Epithelial cell of esophagus (primary cell): Measurements from ENCODE around the gene MC2R.

ENCODE experiments used
- DNase-seq: peaks from one replicate; pipeline ENCODE4 v3.0.0; 2010; ENCODE audit warnings: low read depth
- H3K4me3 ChIP-seq: 2 replicates; pipeline ENCODE4 v1.5.1; 2011; ENCODE audit warnings: mild to moderate bottlenecking, low read length, control low read depth
- TF ChIP-seq, protein P1 (sequence below): IDR thresholded peaks from 2 replicates; pipeline ENCODE4 v1.5.1; 2011; ENCODE audit warnings: low read depth, mild to moderate bottlenecking, low read length, control low read depth, inconsistent platforms; ENCODE audit not compliant: insufficient read depth; ENCODE audit errors: missing control alignments

MC2R gene

GRCh38 chr18:13930964-13931363 is 15.6 kb upstream of the MC2R start:
- TF ChIP-seq, protein P1, sequence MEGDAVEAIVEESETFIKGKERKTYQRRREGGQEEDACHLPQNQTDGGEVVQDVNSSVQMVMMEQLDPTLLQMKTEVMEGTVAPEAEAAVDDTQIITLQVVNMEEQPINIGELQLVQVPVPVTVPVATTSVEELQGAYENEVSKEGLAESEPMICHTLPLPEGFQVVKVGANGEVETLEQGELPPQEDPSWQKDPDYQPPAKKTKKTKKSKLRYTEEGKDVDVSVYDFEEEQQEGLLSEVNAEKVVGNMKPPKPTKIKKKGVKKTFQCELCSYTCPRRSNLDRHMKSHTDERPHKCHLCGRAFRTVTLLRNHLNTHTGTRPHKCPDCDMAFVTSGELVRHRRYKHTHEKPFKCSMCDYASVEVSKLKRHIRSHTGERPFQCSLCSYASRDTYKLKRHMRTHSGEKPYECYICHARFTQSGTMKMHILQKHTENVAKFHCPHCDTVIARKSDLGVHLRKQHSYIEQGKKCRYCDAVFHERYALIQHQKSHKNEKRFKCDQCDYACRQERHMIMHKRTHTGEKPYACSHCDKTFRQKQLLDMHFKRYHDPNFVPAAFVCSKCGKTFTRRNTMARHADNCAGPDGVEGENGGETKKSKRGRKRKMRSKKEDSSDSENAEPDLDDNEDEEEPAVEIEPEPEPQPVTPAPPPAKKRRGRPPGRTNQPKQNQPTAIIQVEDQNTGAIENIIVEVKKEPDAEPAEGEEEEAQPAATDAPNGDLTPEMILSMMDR, result no peak
- H3K4me3 ChIP-seq, result no peak overlapping the region

DNA sequence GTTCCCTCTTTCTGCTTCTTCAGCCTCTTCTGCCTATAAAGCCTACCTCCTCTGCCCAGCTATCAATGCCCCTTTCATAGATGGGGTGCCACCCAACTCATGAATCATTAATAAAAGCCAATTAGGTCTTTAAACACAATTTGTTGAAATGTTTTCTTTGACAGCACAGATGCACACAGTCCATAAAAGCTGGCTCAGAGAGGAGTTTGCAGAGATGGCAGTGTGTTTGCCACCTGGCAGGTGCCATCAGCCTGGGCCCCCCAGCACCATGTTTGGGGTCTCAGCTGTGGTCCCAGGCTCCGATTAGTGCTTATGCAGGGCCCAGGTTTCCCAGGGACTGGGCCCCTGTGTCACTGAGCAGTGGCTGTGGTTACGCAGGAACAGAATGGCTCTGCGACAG is 7.9 kb upstream of the MC2R start:
- DNase-seq, result no peak
- TF ChIP-seq, protein P1, result no peak
- no peak overlapping the region for H3K4me3 ChIP-seq

More at GRCh38 chr18:13930964-13931363, 15.6 kb upstream of the MC2R start:
- no peak for DNase-seq

DNA sequence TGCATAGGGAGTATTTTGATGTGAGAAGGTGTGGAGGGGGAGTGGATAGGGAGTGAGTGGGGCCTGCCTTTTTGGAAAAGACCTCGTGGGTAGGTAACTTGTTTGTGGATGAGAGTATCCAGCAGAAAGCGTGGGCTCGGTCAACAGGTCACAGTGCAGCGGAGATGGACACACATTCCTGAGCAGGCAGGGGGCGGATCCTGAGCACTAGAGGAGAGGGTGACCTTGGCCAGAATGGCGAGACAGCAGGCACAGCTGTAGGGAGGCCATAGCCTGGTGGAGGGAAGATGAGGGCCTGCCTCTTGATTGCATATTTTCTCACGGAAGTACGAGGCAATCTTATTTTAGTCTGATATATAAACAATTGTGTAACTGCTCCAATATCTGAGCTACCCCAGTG is 3.6 kb upstream of the MC2R start:
- TF ChIP-seq, protein P1, result no peak
- no peak for DNase-seq
- no peak overlapping the region for H3K4me3 ChIP-seq

DNA sequence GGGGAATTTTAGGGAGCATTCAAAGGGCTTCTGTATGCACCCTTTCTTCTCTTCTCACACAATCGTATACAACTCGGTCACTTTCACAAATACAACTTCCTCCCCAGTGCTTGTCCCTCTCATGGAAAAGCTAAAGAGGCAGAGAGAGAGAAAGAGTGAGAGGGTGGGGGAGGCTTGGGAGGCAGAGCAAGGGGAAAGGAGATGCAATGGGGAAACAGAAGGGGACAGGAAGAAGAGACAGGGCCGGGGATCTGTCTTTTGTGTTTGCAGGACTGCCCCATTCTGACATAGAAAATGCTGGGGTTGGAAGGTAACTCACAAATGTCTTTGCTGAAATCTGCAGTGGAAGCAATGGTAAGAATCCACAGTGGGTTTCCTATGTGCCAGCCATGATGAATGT is 2.1 kb upstream of the MC2R start:
- TF ChIP-seq, protein P1, result no peak
- DNase-seq, result no peak
- no peak overlapping the region for H3K4me3 ChIP-seq

DNA sequence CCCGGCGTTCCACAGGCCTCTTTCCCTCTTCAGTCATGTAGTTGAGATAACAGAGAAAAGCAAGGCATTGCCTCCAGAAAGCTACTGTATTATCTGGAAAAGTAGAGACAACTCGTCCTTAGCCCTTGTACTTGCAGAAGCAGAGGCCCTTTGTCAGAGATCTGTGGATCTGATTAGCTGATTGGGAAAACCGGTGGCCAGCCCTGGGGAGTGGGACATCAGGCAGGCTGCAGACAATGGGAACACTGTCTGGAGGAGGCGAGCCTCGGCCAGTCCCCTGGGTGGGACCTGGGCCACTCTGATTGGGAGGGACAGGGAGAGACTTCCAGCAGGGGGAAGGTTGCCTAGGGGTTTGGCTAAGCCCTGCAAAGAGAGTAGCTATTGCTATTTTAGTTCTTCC is 1.2 kb upstream of the MC2R start:
- TF ChIP-seq, protein P1, result no peak
- no peak for DNase-seq
- no peak overlapping the region for H3K4me3 ChIP-seq

- H3K4me3 ChIP-seq, result no peak overlapping the region
- DNase-seq, result no peak
- TF ChIP-seq, protein P1, result no peak
Measured at GRCh38 chr18:13915995-13916431, 677 bp upstream of the MC2R start.

- no peak for DNase-seq
- TF ChIP-seq, protein P1, result no peak
- H3K4me3 ChIP-seq, result no peak overlapping the region
Measured at GRCh38 chr18:13914756-13915155, 580 bp downstream of the MC2R start.
